Keratinocyte (primary cell): ENCODE measurements around the gene RTN1. TPM values are rescaled to one million over a fixed set of nuclear protein-coding genes. Genes with fewer than 3 reads are reported as not detected.

ENCODE experiments used
- DNase-seq: peaks from one replicate; pipeline ENCODE4 v3.0.0-alpha.2; 2011; ENCODE audit warnings: low read depth, missing footprints, low spot score
- FAIRE-seq: peaks from 2 replicates; lab custom pipeline; 2011; peaks lifted over from hg19 to GRCh38; lab: Jason Lieb, UNC
- H2AFZ ChIP-seq: 2 replicates; pipeline ENCODE4 v1.6.0; 2012; ENCODE audit warnings: low read length, control low read depth, inconsistent platforms; ENCODE audit not compliant: control insufficient read depth
- H3K27ac ChIP-seq: 2 replicates; pipeline ENCODE4 v1.5.1; 2011; ENCODE audit warnings: low read length; ENCODE audit not compliant: control insufficient read depth, insufficient read depth
- H3K27me3 ChIP-seq: 3 replicates; pipeline ENCODE4 v1.6.0; 2011; ENCODE audit warnings: low read length; ENCODE audit not compliant: control insufficient read depth, insufficient read depth; ENCODE audit errors: extremely low read depth
- H3K36me3 ChIP-seq, 2 experiments: 2 replicates in 1 of 2; 3 replicates in 1 of 2; pipeline ENCODE4 v1.5.1; 2011; ENCODE audit warnings: low read length in 2 of 2, mild to moderate bottlenecking in 1 of 2; ENCODE audit not compliant: control insufficient read depth in 2 of 2, insufficient read depth in 2 of 2; ENCODE audit errors: extremely low read depth in 1 of 2
- H3K4me1 ChIP-seq: 3 replicates; pipeline ENCODE4 v1.5.1; 2011; ENCODE audit warnings: low read length; ENCODE audit not compliant: control insufficient read depth, insufficient read depth; ENCODE audit errors: extremely low read depth
- H3K4me2 ChIP-seq: 3 replicates; pipeline ENCODE4 v1.6.0; 2011; ENCODE audit warnings: low read depth, low read length; ENCODE audit not compliant: control insufficient read depth, insufficient read depth; ENCODE audit errors: extremely low read depth
- H3K4me3 ChIP-seq, 3 experiments: fragments of 200-600 bp in 1 of 3; sonication (generic) in 1 of 3; 2 replicates in 2 of 3; 3 replicates in 1 of 3; pipeline ENCODE4 v1.5.1; 2011 to 2016; ENCODE audit warnings: low read length in 3 of 3, mild to moderate bottlenecking in 3 of 3, control low read depth in 2 of 3, inconsistent platforms in 1 of 3, low read depth in 1 of 3, mixed read lengths in 1 of 3, mixed run types in 1 of 3, moderate library complexity in 1 of 3; ENCODE audit not compliant: control insufficient read depth in 2 of 3, insufficient read depth in 2 of 3; ENCODE audit errors: extremely low read depth in 1 of 3
- H3K79me2 ChIP-seq: 2 replicates; pipeline ENCODE4 v1.6.0; 2012; ENCODE audit warnings: low read length; ENCODE audit not compliant: control insufficient read depth, insufficient read depth
- H3K9ac ChIP-seq: 3 replicates; pipeline ENCODE4 v1.6.0; 2011; ENCODE audit warnings: low read length; ENCODE audit not compliant: control insufficient read depth, insufficient read depth; ENCODE audit errors: extremely low read depth
- H3K9me1 ChIP-seq: 3 replicates; pipeline ENCODE4 v1.6.0; 2011; ENCODE audit warnings: low read length; ENCODE audit not compliant: control insufficient read depth, insufficient read depth; ENCODE audit errors: extremely low read depth
- H3K9me3 ChIP-seq: 2 replicates; pipeline ENCODE4 v1.5.1; 2012; ENCODE audit warnings: low read depth, low read length; ENCODE audit not compliant: control insufficient read depth
- H4K20me1 ChIP-seq: 3 replicates; pipeline ENCODE4 v1.6.0; 2011; ENCODE audit warnings: low read length; ENCODE audit not compliant: control insufficient read depth, insufficient read depth; ENCODE audit errors: extremely low read depth
- CTCF ChIP-seq, 3 experiments: IDR thresholded peaks in 1 of 3; conservative IDR thresholded peaks in 1 of 3; optimal IDR thresholded peaks in 1 of 3; 2 replicates in 2 of 3; 3 replicates in 1 of 3; pipeline versions ENCODE3 to v1.5.1; 2011; ENCODE audit warnings: low read length in 3 of 3, mild to moderate bottlenecking in 3 of 3, moderate library complexity in 2 of 3, control low read depth in 1 of 3, inconsistent platforms in 1 of 3; ENCODE audit not compliant: insufficient read depth in 2 of 3; ENCODE audit errors: extremely low read depth in 1 of 3
- EZH2 ChIP-seq: IDR thresholded peaks from one replicate; pipeline ENCODE4 v1.6.1; 2012; ENCODE audit warnings: inconsistent platforms, mild to moderate bottlenecking, low read length, moderate library complexity
- dilution Hi-C: fragments of 300-500 bp; cut with MboI; formaldehyde crosslinking; loops from one replicate; pipeline ENCODE4 v1.7.0; 2020; ENCODE audit warnings: low sequenced_read_pairs; ENCODE audit not compliant: extremely low pct_ligation_motif_present
- polyA plus RNA-seq, 5 experiments: library from polyadenylated mRNA; depleted of rRNA in 3 of 5; stranded (reverse) in 3 of 5; stranded (forward) in 1 of 5; unstranded in 1 of 5; fragments of >200 nt; gene quantifications; 1 replicate in 1 of 5; 2 replicates in 3 of 5; 3 replicates in 1 of 5; pipeline versions ENCODE4 v1.2.1 to v1.2.3, GENCODE V29; 2011 to 2012; ENCODE audit warnings: missing spikeins in 2 of 5, low read depth in 1 of 5, low replicate concordance in 1 of 5

The RTN1 gene
- polyA plus RNA-seq, 1 donor (not counting 4 experiments of a cell fraction or from before 2014, with no cell fraction given), result 0.05 TPM

GRCh38 chr14:59679872-59680271 lies 190.7 kb downstream of the RTN1 start:
- H2AFZ ChIP-seq, result no peak overlapping the region
- no peaks in the 10 kb centered on the region for H3K79me2 ChIP-seq
- no peaks in the 10 kb centered on the region for H4K20me1 ChIP-seq
- no peaks in the 10 kb centered on the region for H3K9me1 ChIP-seq
- no peaks in the 10 kb centered on the region for H3K27me3 ChIP-seq
- TF ChIP-seq EZH2 (no peak), CTCF (optimal IDR thresholded peaks at IDR 0.05 in 1 of 3, IDR thresholded peaks at IDR 0.05 in 1 of 3, conservative IDR thresholded peaks at IDR 0.05 in 1 of 3; ENCODE audit: extremely low read depth in 1 of 3, insufficient read depth in 2 of 3, low read length in 3 of 3) (no peak)
- H3K27ac ChIP-seq, result no peak overlapping the region
- H3K4me1 ChIP-seq, result no peaks in the 10 kb centered on the region
- H3K9ac ChIP-seq, result no peak overlapping the region
- dilution Hi-C loops, result no loop called here
- no peak overlapping the region for H3K4me3 ChIP-seq
- DNase-seq, result no peak
- no peaks in the 10 kb centered on the region for H3K36me3 ChIP-seq
- FAIRE-seq, result no peak
- no peak overlapping the region for H3K4me2 ChIP-seq
- H3K9me3 ChIP-seq, result no peaks in the 10 kb centered on the region

- no peak overlapping the region for H3K27ac ChIP-seq
- dilution Hi-C loops, result no loop called here
- no peak overlapping the region for H3K4me3 ChIP-seq
- no peaks in the 10 kb centered on the region for H3K9me3 ChIP-seq
- no peak for FAIRE-seq
- no peak for DNase-seq
- H3K27me3 ChIP-seq, result no peaks in the 10 kb centered on the region
- H2AFZ ChIP-seq, result no peak overlapping the region
- no peaks in the 10 kb centered on the region for H3K9me1 ChIP-seq
- H3K9ac ChIP-seq, result no peak overlapping the region
- no peaks in the 10 kb centered on the region for H4K20me1 ChIP-seq
- H3K4me2 ChIP-seq, result no peak overlapping the region
- H3K4me1 ChIP-seq, result no peaks in the 10 kb centered on the region
- TF ChIP-seq CTCF (optimal IDR thresholded peaks at IDR 0.05 in 1 of 3, IDR thresholded peaks at IDR 0.05 in 1 of 3, conservative IDR thresholded peaks at IDR 0.05 in 1 of 3; ENCODE audit: extremely low read depth in 1 of 3, insufficient read depth in 2 of 3, low read length in 3 of 3), result no peak
- TF ChIP-seq EZH2, result no peak
- no peaks in the 10 kb centered on the region for H3K79me2 ChIP-seq
- H3K36me3 ChIP-seq, result no peaks in the 10 kb centered on the region
These were observed 192.2 kb downstream of the RTN1 start for GRCh38 chr14:59678352-59678751.
